Tibial nerve (tissue), 4 donors: ENCODE results near the gene EPAS1.

Experiments used
- EP300 ChIP-seq, 2 donors: sonication (generic); formaldehyde crosslinking; IDR thresholded peaks; one replicate each; pipeline ENCODE4 v1.6.1; 2017; ENCODE audit warnings: antibody characterized with exemption in 2 of 2, mild to moderate bottlenecking in 1 of 2
- POLR2A ChIP-seq, 2 donors: fragments of 450-650 bp; IDR thresholded peaks; one replicate each; pipeline ENCODE4 v1.6.1; 2017; ENCODE audit warnings: antibody characterized with exemption in 2 of 2, mild to moderate bottlenecking in 2 of 2, moderate library complexity in 2 of 2
- TF ChIP-seq, protein P1 (sequence below), 5 experiments: fragments of 200-600 bp in 3 of 5; fragments of 450-650 bp in 2 of 5; sonication (generic) in 3 of 5; IDR thresholded peaks; one replicate each; pipeline ENCODE4 v1.5.1; 2016 to 2019; ENCODE audit warnings: antibody characterized with exemption in 5 of 5, mild to moderate bottlenecking in 3 of 5, moderate library complexity in 2 of 5

GRCh38 chr2:46317094-46317486 is 19.9 kb downstream of the EPAS1 start:
- TF ChIP-seq, protein P1, sequence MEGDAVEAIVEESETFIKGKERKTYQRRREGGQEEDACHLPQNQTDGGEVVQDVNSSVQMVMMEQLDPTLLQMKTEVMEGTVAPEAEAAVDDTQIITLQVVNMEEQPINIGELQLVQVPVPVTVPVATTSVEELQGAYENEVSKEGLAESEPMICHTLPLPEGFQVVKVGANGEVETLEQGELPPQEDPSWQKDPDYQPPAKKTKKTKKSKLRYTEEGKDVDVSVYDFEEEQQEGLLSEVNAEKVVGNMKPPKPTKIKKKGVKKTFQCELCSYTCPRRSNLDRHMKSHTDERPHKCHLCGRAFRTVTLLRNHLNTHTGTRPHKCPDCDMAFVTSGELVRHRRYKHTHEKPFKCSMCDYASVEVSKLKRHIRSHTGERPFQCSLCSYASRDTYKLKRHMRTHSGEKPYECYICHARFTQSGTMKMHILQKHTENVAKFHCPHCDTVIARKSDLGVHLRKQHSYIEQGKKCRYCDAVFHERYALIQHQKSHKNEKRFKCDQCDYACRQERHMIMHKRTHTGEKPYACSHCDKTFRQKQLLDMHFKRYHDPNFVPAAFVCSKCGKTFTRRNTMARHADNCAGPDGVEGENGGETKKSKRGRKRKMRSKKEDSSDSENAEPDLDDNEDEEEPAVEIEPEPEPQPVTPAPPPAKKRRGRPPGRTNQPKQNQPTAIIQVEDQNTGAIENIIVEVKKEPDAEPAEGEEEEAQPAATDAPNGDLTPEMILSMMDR (IDR thresholded peaks at IDR 0.05) = no peak
- TF ChIP-seq POLR2A (IDR thresholded peaks at IDR 0.05) (no peak), EP300 (IDR thresholded peaks at IDR 0.05) (no peak)
